GM18508 (cell line): Measurements from ENCODE around the gene AMN1.
"Not testable (repeated sequence)": the region's sequence is repeated elsewhere in the genome, so short reads cannot be mapped to it uniquely, and the experiment has no call there.

Source experiments
- ATAC-seq: cut with Tn5 transposase; IDR thresholded peaks from one replicate; pipeline ENCODE4 v1.9.1; 2021; ENCODE audit warnings: moderate number of reproducible peaks; ENCODE audit not compliant: insufficient read depth, unreplicated experiment

The AMN1 gene

DNA sequence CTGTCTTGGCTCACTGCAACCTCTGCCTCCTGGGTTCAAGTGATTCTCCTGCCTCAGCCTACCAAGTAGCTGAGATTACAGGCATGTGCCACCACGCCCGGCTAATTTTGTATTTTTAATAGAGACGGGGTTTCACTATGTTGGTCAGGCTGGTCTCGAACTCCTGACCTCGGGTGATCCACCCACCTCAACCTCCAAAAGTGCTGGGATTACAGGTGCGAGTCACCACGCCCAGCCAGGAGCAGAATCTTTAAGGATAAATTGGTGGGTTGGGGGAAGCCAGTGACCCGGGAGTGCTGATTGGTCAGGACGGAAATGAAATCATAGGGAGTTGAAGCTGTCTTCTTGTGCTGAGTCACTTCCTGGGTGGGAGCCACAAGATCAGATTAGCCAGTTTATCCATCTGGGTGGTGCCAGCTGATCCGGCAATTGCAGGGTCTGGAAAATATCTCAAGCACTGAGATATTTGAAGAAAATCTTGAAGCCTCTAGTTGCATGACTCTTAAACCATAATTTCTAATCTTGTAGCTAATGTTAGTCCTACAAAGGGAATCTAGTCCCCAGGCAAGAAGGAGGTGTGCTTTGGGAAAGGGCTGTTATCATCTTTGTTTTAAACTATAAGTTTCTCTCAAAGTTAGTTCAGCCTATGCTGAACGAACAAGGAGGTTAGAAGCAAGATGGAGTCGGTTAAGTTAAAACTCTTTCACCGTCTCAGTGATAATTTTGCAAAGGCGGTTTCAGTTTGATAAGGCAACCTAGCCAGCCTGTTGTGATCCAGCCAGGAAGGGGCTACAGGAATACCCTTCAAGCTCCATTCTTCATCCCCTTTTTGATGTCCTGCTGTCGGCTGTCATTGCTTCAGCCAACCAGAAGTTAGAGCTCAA lies 5.0 kb upstream of the AMN1 start:
- ATAC-seq = not testable (repeated sequence)

- ATAC-seq = no peak
Observed at GRCh38 chr12:31732926-31733548, 4.2 kb upstream of the AMN1 start.

DNA sequence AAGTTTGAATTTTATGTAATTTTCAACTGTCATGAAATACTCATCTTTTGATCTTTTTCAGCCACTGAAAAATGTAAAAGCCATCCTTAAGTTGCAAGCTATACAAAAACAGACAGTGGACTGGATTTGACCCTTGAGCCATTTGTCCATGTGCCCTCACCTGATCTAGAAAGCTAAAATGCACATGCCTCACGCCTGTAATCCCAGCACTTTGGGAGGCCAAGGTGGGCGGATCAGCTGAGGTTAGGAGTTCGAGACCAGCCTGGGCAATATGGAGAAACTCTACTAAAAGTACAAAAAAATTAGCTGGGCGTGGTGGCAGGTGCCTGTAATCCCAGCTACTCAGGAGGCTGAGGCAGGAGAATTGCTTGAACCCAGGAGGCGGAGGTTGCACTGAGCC lies 2.4 kb upstream of the AMN1 start:
- ATAC-seq = not testable (repeated sequence)

GRCh38 chr12:31729705-31730104 lies 884 bp upstream of the AMN1 start:
- no peak for ATAC-seq

DNA sequence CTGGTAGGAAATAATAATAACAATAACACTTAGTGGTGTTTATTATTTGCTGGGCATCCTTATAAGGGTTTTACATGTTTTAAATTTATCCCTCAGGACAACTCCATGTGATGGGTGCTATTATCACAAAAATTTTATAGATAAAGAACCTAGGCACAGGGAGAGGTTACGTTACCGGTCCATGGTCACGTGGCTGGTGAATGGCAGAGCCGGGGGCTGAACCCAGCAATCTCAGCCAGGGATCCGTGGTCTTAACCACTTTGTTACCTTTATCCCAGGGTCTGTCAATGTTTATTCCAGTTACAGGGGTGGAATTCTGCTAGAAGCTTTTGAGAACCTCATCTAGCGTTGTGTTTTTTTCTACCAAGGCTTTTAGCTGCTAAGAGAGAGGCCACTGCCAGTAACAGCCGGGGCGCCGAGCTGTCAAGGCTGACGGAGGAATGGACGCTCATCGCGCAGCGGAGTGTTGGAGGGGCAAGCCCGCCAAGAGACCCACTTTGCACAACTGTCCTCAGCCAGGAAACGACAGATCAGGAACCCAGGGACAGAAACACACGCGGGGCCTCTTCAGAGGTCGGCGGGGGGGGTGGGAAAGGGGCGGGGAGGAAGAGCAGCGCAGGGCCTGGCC lies 418 bp downstream of the AMN1 start:
- ATAC-seq = no peak

DNA sequence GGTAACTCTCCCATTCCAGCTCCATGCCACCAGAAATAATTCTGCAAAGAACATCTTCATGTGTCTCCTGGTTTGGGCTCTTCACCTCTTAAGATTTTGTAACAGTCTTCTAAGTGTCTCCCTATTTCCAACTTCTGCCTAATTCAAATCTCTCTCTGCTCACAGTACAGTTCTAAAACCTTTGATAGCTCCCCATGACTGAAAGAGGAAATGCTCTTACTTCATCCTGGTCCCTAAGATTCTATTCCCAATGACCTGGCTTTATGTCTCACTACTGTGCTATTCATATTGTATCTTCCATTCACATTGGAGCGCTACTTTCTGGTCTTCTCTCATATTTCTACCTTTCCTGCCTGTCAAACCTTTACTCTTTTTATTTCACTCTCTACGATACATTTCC lies 1.6 kb downstream of the AMN1 start:
- no peak for ATAC-seq

DNA sequence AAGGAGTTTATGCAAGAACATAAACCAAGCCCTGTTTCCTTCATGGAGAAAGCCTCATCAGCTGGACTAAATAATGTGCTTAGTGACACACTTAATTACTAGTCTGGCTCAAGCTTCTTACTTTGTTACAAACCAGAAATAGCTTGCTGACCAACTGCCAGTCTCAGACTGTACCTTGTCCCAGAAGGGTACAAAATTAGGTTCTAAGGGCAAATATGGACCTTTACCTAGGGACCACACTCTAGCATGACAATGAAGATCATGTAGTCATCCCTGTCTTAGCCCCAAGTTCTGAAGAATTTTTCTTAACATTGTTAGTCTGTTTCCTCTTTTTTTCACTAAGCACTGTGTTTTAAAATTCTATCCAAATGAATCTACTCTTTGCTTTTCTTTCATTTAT lies 2.2 kb downstream of the AMN1 start:
- no peak for ATAC-seq

DNA sequence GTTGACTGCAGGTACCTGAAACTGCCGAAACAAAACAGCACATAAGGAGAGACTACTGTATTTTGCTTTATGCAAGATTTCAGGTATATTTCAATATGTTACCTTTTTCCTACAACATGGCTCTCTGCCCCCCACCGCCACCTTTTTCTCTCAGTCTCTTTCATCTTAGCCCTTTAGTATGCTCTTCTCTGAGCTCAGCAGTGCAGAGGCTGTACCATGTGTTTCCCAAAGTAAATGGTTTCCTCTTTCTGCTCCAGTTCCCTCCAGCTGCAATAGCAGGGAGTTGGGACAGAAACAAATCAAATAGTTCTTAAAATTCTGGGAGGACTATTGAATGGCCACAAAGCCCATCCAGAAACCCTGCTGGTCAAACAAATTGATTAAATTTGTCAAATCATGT lies 4.3 kb downstream of the AMN1 start:
- no peak for ATAC-seq

DNA sequence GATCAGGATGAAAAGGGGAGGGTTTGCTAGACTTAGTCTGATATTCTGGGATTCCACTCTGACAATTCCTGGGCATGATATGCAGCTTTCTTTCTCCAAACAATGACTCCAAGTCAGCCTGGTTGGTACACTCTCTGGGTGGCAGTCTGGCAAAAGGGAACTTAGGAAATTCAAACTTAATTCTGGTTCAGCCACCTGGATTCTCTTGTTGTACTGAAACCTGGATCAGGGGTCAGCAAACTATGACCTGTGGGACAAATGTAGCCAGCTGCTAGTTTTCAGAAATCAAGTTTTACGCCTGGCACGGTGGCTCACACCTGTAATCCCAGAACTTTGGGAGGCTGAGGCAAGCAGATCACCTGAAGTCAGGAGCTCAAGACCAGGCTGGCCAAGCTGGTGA lies 6.2 kb downstream of the AMN1 start:
- ATAC-seq = no peak

GRCh38 chr12:31718542-31719198 lies 10.2 kb downstream of the AMN1 start:
- ATAC-seq = not testable (repeated sequence)

- ATAC-seq = not testable (repeated sequence)
Observed at GRCh38 chr12:31716998-31717397, 11.8 kb downstream of the AMN1 start.

DNA sequence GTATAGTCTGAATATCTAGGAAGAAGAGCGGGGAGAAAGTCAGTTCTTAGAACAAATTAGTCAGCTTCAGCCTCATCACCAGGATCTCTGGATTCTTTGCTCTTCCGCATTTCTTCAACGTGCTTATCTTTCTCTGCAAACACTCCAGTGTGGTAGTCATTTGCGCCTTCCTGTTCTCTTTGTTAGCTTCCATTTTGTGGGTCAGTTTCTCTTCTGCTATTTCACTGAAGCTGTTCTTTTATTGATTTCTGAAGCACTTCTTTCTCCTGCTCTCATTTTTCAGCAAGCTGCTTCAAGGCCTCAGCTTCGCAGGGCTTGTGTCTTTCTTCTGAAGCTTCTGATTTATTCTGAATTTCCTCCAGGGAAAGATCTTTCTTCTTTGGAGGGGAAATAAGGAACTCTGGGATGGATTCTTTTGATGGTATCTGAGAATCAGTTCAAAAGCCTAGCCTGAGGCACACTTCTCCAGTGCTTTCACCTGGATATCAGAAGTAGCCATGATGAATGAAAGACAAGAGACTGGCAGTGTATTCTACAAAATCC lies 13.5 kb downstream of the AMN1 start:
- ATAC-seq = peak; percentile 55

DNA sequence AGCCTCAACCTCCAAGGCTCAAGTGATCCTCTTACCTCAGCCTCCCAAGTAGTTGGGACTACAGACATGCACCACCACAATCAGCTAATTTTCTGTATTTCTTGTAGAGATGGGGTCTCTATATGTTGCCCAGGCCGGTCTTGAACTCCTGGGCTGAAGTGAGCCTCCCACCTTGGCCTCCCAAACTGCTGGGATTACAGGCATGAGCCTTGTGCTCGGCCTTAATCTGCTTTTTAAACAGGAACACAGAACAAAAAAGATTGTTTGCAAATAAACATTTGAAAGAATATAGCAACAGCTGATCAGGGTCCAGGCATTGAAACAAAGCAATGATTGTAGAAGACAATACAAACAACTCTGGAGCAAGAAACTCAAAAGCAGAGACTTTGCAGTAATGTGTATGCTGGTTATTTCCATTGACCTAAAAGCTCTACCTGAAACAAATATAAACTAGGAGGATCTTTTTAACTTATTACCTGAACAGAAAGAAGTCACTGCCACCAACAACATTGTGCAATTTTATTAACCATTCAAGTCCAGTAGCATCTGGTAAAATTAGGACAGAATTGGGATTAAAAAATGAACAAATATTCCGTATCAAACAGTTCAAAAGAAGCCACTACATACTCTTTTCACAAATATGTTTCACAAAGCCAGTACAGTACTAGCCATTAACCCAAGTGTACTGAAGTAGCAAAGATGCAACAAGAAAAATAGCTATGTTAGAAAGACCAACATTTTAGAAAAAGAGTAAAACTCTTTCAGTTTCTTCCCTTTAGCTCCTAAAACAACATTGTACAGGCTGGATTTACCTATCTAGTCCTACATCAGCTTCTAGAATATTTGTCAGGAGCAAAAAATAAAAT lies 14.2 kb downstream of the AMN1 start:
- peak; percentile 19 for ATAC-seq

DNA sequence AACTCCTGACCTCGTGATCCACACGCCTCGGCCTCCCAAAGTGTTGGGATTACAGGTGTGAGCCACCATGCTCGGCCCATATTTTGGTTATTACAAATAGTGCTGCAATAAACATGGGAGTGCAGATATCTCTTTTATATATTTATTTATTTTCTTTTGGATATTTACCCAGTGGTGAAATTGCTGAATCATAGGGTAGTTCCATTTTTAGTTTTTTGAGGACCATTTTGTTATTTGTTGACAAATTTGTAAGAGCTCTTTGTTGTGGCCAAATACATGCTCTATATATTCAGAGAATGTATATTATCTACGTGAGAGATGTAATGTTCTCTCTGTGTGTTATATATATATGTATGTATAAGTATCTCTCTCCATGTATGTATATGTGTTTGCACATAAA lies 15.9 kb downstream of the AMN1 start:
- ATAC-seq = no peak

DNA sequence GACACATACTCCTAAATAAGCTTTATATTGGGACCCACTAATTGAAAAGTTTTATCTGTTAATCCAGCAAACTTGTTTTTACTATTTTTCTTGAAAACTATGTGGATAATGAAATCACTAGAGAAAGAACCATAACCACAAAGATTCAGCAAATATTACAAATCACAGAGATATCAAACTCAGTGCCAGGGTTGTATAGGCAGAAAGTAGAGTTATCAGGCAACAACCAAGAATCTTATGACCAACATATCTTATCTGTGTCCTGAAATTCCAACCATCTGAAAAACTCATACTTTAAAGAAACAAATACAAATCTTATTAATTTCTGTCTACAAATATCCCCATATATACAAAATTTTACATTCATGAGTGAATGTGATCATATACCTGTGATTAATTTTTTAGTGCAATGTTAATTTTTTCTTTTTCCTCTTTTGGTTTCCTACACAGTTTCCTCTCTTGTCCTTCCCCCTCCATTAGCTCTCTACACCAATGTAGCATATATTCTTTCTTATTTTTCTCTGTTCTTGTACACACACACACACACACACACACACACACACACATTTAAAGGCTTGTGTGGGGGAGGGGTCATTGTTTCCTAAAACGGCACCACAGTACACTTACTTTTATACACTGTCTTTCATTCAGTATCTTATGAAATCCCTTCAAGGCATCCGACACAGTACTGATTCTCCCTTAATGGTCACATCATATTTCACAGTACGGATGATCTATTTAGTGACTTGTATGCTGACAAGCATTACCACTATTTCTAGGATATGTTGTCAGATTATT lies 18.6 kb downstream of the AMN1 start:
- ATAC-seq = no peak

DNA sequence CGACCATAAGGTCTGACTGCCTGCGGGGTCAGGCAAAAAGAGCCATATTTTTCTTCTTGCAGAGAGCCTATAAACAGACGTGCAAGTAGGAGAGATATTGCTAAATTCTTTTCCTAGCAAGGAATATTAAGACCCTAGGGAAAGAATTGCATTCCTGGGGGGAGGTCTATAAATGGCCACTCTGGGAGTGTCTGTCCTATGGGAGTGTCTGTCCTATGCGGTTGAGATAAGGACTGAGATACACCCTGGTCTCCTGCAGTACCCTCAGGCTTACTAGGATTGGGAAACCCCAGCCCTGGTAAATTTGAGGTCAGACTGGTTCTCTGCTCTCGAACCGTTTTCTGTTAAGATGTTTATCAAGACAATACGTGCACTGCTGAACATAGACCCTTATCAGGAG lies 20.7 kb downstream of the AMN1 start:
- not testable (repeated sequence) for ATAC-seq

DNA sequence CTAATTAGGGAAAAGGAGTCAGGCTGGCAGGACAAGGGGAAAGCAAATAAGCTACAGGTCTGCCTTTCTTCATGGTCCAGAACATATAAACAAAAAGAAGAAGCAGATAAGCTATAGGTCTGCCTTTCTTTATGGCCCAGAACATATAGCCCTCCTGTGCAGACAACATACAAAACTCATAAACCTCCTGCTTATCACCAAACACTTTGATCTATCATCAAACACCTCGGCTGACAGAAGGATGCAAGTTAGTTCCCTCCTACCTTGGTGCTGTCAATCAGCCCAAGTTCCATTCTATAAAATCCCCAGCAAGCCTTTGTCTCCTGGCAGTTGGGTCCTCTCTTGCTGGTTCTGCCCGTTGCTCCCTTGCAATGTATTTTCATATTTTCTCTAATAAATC lies 23.2 kb downstream of the AMN1 start:
- no peak for ATAC-seq

GRCh38 chr12:31702047-31702446 lies 26.8 kb downstream of the AMN1 start:
- no peak for ATAC-seq

DNA sequence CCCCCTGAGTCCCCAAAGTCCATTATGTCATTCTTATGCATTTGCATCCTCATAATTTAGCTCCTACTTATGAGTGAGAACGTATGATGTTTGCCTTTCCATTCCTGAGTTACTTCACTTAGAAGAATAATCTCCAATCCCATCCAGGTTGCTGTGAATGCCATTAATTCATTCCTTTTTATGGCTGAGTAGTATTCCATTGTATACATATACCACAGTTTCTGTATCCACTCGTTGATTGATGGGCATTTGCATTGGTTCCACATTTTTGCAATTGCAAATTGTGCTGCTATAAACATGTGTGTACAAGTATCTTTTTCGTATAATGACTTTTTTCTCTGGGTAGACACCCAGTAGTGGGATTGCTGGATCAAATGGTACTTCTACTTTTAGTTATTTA lies 38.9 kb downstream of the AMN1 start:
- ATAC-seq = not testable (repeated sequence)
